Measurements from ENCODE around the gene PTPRM.

- TF ChIP-seq CTCF (IDR thresholded peaks at IDR 0.05): no peak
- TF ChIP-seq POLR2A (IDR thresholded peaks at IDR 0.05): no peak
Measured at GRCh38 chr18:8163286-8163959, 596.3 kb downstream of the PTPRM start.
